NB4 (cell line): ENCODE measurements around the gene KRT1.

Source experiments
- DNase-seq: peaks from one replicate; pipeline ENCODE4 v3.0.0; 2010; ENCODE audit warnings: low read depth
- H3K4me3 ChIP-seq: one replicate; pipeline ENCODE4 v1.5.1; 2011; ENCODE audit warnings: mild to moderate bottlenecking, low read depth, low read length, moderate library complexity
- CTCF ChIP-seq: IDR thresholded peaks from one replicate; pipeline ENCODE4 v1.5.1; 2012; ENCODE audit warnings: low read depth, low read length
- POLR2A ChIP-seq: IDR thresholded peaks from 2 replicates; pipeline ENCODE4 v1.6.1; 2011; ENCODE audit warnings: mild to moderate bottlenecking; ENCODE audit not compliant: insufficient read length; ENCODE audit errors: extremely low read depth

The KRT1 gene

GRCh38 chr12:52627395-52628110 lies 52.7 kb downstream of the KRT1 start:
- DNase-seq, result no peak
- no peak overlapping the region for H3K4me3 ChIP-seq
- TF ChIP-seq CTCF, result no peak
- TF ChIP-seq POLR2A, result no peak
